ENCODE data around the gene CPA5.

The CPA5 gene

GRCh38 chr7:130379921-130380860 lies 35.6 kb downstream of the CPA5 start, which contains the start of gene CPA1:
TSS of gene CPA1 (plus strand) at chr7:130380494. CDS start at chr7:130380521, 27 bp downstream.
- TF ChIP-seq CTCF (IDR thresholded peaks at IDR 0.05; ENCODE audit: low read depth, low read length, missing control alignments): no peak
- DNase-seq (ENCODE audit: low read depth): no peak
- no peak within 1 kb of the TSS for H3K4me3 ChIP-seq (ENCODE audit: low read depth, low read length)

GRCh38 chr7:130380861-130381455 lies 36.3 kb downstream of the CPA5 start:
- no peak for TF ChIP-seq CTCF (IDR thresholded peaks at IDR 0.05; ENCODE audit: low read depth, low read length, missing control alignments)
- no peak overlapping the region for H3K4me3 ChIP-seq (ENCODE audit: low read depth, low read length)
- DNase-seq (ENCODE audit: low read depth): no peak

GRCh38 chr7:130381468-130382312 lies 37.1 kb downstream of the CPA5 start:
- no peak for DNase-seq (ENCODE audit: low read depth)
- no peak for TF ChIP-seq CTCF (IDR thresholded peaks at IDR 0.05; ENCODE audit: low read depth, low read length, missing control alignments)
- H3K4me3 ChIP-seq (ENCODE audit: low read depth, low read length): no peak overlapping the region

GRCh38 chr7:130383187-130383980 lies 38.8 kb downstream of the CPA5 start:
- H3K4me3 ChIP-seq (ENCODE audit: low read depth, low read length): no peak overlapping the region
- TF ChIP-seq CTCF (IDR thresholded peaks at IDR 0.05; ENCODE audit: low read depth, low read length, missing control alignments): no peak
- DNase-seq (ENCODE audit: low read depth): no peak

GRCh38 chr7:130384371-130384801 lies 39.8 kb downstream of the CPA5 start:
- no peak overlapping the region for H3K4me3 ChIP-seq (ENCODE audit: low read depth, low read length)
- no peak for TF ChIP-seq CTCF (IDR thresholded peaks at IDR 0.05; ENCODE audit: low read depth, low read length, missing control alignments)
- DNase-seq (ENCODE audit: low read depth): no peak

Measured in GM12864 (cell line).